ENCODE results near the gene NTM. TPM values are rescaled to one million over a fixed set of nuclear protein-coding genes. Genes with fewer than 3 reads are reported as not detected.

NTM gene
- total RNA-seq, 2 donors from 2014 or later, result 0.26 to 3.6 TPM

DNA sequence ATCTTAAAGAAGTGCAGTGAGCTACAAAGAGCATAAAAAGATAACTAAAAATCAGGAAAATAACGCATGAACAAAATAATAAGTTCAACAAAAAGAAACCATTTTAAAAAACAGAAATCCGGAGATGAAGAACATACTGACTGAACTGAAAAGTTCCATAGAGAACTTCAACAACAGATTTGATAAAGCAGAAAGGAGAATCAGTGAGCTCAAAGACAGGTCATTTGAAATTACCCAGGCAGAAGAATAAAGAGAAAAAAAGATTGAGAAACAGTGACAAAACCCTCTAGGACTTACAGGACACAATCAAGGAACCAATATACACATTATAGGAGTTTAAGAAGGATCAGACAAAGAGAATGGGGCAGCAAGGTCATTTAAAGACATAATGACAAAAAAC is 334.3 kb downstream of the NTM start:
- Histone ChIP-seq H3K27me3 (no peaks in the 10 kb centered on the region), H3K9me3 (no peaks in the 10 kb centered on the region), H3K27ac (no peak overlapping the region), H3K36me3 (replicated peaks in 1 of 2; ENCODE audit: insufficient read depth in 1 of 2, low read depth in 2 of 2) (no peaks in the 10 kb centered on the region), H3K4me3 (no peak overlapping the region), H3K4me1 (no peaks in the 10 kb centered on the region)
- intact Hi-C loops (cut with DNase I), result no loop called here
- no peak for DNase-seq
- no peak for TF ChIP-seq POLR2A (IDR thresholded peaks at IDR 0.05)
- TF ChIP-seq, protein P1, sequence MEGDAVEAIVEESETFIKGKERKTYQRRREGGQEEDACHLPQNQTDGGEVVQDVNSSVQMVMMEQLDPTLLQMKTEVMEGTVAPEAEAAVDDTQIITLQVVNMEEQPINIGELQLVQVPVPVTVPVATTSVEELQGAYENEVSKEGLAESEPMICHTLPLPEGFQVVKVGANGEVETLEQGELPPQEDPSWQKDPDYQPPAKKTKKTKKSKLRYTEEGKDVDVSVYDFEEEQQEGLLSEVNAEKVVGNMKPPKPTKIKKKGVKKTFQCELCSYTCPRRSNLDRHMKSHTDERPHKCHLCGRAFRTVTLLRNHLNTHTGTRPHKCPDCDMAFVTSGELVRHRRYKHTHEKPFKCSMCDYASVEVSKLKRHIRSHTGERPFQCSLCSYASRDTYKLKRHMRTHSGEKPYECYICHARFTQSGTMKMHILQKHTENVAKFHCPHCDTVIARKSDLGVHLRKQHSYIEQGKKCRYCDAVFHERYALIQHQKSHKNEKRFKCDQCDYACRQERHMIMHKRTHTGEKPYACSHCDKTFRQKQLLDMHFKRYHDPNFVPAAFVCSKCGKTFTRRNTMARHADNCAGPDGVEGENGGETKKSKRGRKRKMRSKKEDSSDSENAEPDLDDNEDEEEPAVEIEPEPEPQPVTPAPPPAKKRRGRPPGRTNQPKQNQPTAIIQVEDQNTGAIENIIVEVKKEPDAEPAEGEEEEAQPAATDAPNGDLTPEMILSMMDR (IDR thresholded peaks at IDR 0.05), result no peak
- ATAC-seq, result no peak
- WGBS, 2 donors, result 72 to 77% methylated on average over 2 of the region's 2 CpGs

DNA sequence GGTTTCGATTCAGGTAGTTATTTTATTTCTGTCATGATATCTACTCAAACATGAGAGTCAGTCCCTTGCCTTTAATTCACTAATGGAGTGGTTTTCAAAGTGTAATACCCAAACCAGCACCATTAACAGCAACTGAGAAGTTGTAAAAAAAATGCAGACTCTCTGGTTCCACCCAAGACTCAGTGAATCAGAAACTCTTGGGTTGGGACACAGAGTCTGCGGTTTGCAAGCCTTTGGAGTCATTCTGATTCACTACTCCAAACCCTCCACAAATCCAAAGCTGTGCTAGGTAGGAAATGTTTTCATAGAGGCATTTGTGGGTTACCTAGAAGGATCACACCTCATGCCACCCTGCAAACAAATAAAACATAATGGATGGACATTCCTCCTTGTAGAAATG is 340.1 kb downstream of the NTM start:
- no peaks in the 10 kb centered on the region for H3K27me3 ChIP-seq
- H3K9me3 ChIP-seq, result peaks cover 0 to 5% (median 0%) of the 10 kb centered on the region in 3 donors
- intact Hi-C loops (cut with DNase I), result no loop called here
- DNase-seq (no peak), ATAC-seq (no peak)
- H3K36me3 ChIP-seq (replicated peaks in 1 of 2; ENCODE audit: insufficient read depth in 1 of 2, low read depth in 2 of 2), result no peaks in the 10 kb centered on the region
- H3K27ac ChIP-seq, result no peak overlapping the region
- H3K4me3 ChIP-seq, result no peak overlapping the region
- H3K4me1 ChIP-seq, result no peaks in the 10 kb centered on the region
- WGBS, 2 donors, result 67 to 68% methylated on average over 2 of the region's 2 CpGs
- TF ChIP-seq POLR2A (IDR thresholded peaks at IDR 0.05), result no peak
- TF ChIP-seq, protein P1 (IDR thresholded peaks at IDR 0.05), result no peak

DNA sequence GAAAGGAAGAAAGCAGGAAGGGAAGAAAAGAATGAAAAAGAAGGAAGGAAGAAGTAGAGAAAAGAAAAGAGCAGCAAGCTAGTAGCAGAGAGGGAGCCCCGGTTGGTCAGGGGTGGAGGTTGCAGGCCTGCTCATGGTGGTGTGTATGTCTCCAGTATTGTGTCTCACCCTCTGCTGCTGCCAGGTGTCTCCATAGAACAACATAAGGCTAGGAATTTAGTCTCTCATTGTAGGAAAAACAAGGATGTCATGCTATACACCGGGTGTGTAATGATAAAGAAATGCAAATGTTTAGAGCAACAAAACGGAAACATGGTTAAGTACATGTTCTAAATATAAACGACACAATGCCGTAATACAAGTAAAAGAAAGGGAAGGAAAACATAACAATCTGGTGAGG is 342.5 kb downstream of the NTM start:
- Histone ChIP-seq H3K4me1 (no peaks in the 10 kb centered on the region), H3K36me3 (replicated peaks in 1 of 2; ENCODE audit: insufficient read depth in 1 of 2, low read depth in 2 of 2) (no peaks in the 10 kb centered on the region), H3K27me3 (no peaks in the 10 kb centered on the region), H3K9me3 (peaks cover 0 to 5% (median 0%) of the 10 kb centered on the region in 3 donors), H3K27ac (no peak overlapping the region), H3K4me3 (no peak overlapping the region)
- ATAC-seq (no peak), DNase-seq (no peak)
- WGBS, 2 donors, result 72 to 76% methylated on average over 5 of the region's 5 CpGs
- intact Hi-C loops (cut with DNase I), result no loop called here
- TF ChIP-seq POLR2A (IDR thresholded peaks at IDR 0.05), result no peak
- TF ChIP-seq, protein P1 (IDR thresholded peaks at IDR 0.05), result no peak

- no peak for TF ChIP-seq POLR2A (IDR thresholded peaks at IDR 0.05)
- TF ChIP-seq, protein P1 (IDR thresholded peaks at IDR 0.05), result no peak
- WGBS, 2 donors, result 74 to 76% methylated on average over 8 of the region's 8 CpGs
- Histone ChIP-seq H3K36me3 (replicated peaks in 1 of 2; ENCODE audit: insufficient read depth in 1 of 2, low read depth in 2 of 2) (no peaks in the 10 kb centered on the region), H3K27me3 (no peaks in the 10 kb centered on the region), H3K9me3 (peaks cover 0 to 5% (median 0%) of the 10 kb centered on the region in 3 donors), H3K27ac (no peak overlapping the region), H3K4me3 (no peak overlapping the region), H3K4me1 (no peaks in the 10 kb centered on the region)
- intact Hi-C loops (cut with DNase I), result no loop called here
- no peak for ATAC-seq
- no peak for DNase-seq
Observed at GRCh38 chr11:131713529-131714134, 343.2 kb downstream of the NTM start.

DNA sequence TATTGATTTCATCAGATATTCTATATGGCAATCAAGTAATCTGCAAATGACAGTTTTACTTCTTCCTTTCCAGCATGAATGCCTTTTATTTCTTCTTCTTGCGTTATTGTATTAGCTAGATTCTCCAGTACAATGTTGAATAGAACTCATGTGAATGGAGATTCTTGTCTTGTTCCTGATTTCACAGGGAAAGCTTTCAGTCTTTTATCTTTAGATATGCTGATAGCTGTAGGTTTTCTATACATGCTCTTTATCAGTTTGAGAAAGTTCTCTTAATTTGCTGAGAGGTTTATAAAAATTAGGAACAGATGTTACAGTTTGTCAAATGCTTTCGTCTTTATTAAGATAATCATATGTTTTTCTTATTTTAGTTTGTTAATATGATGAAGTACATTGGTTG is 347.2 kb downstream of the NTM start:
- ATAC-seq (no peak), DNase-seq (no peak)
- Histone ChIP-seq H3K4me3 (no peak overlapping the region), H3K9me3 (no peaks in the 10 kb centered on the region), H3K27me3 (no peaks in the 10 kb centered on the region), H3K4me1 (no peaks in the 10 kb centered on the region), H3K36me3 (replicated peaks in 1 of 2; ENCODE audit: insufficient read depth in 1 of 2, low read depth in 2 of 2) (no peaks in the 10 kb centered on the region), H3K27ac (no peak overlapping the region)
- intact Hi-C loops (cut with DNase I), result no loop called here
- no peak for TF ChIP-seq POLR2A (IDR thresholded peaks at IDR 0.05)
- TF ChIP-seq, protein P1 (IDR thresholded peaks at IDR 0.05), result no peak
- 50 to 78% methylated on average over 2 of the region's 2 CpGs for WGBS, 2 donors
